ENCODE results near the gene PIK3R6.

Gene PIK3R6

GRCh38 chr17:8755590-8756255 lies 111.8 kb downstream of the PIK3R6 start:
- H3K27ac ChIP-seq: no peak overlapping the region
- no peak for TF ChIP-seq CTCF (IDR thresholded peaks at IDR 0.05)
- DNase-seq (ENCODE audit: low spot score): peak; percentile 59
- H3K4me3 ChIP-seq: no peak overlapping the region

GRCh38 chr17:8754890-8755289 lies 112.6 kb downstream of the PIK3R6 start:
- Histone ChIP-seq H3K4me3 (no peak overlapping the region), H3K27ac (no peak overlapping the region)
- no peak for TF ChIP-seq CTCF (IDR thresholded peaks at IDR 0.05)
- DNase-seq (ENCODE audit: low spot score): no peak

GRCh38 chr17:8753976-8754440 lies 113.5 kb downstream of the PIK3R6 start:
- no peak overlapping the region for H3K27ac ChIP-seq
- TF ChIP-seq CTCF (IDR thresholded peaks at IDR 0.05): no peak
- no peak overlapping the region for H3K4me3 ChIP-seq
- no peak for DNase-seq (ENCODE audit: low spot score)

- H3K4me3 ChIP-seq: no peak overlapping the region
- TF ChIP-seq CTCF (IDR thresholded peaks at IDR 0.05): no peak
- DNase-seq (ENCODE audit: low spot score): peak; percentile 61
- H3K27ac ChIP-seq: no peak overlapping the region
Observed at GRCh38 chr17:8753136-8753975, 114.1 kb downstream of the PIK3R6 start.

All from coronary artery (tissue), 2 donors.